22Rv1 (cell line): Measurements from ENCODE around the gene MALL.

Source experiments
- CTCF ChIP-seq: fragments of 450-650 bp; IDR thresholded peaks from 2 replicates; pipeline ENCODE4 v1.5.1; 2017; ENCODE audit warnings: mild to moderate bottlenecking
- ZFX ChIP-seq: fragments of 450-650 bp; IDR thresholded peaks from 2 replicates; pipeline ENCODE4 v1.6.1; 2017; ENCODE audit warnings: antibody characterized with exemption, borderline replicate concordance

GRCh38 chr2:110113961-110114591, 1.5 kb downstream of the MALL start:
- TF ChIP-seq CTCF (peak; percentile 28), ZFX (no peak)
